Epithelial cell of proximal tubule (primary cell): ENCODE data around the gene AKR1D1. TPM values are rescaled to one million over a fixed set of nuclear protein-coding genes. Genes with fewer than 3 reads are reported as not detected.
"Not testable (repeated sequence)": the region's sequence is repeated elsewhere in the genome, so short reads cannot be mapped to it uniquely, and the experiment has no call there.

ENCODE experiments used
- DNase-seq: peaks from one replicate; pipeline ENCODE4 v3.0.0-alpha.2; 2011; ENCODE audit warnings: low read depth
- H3K4me3 ChIP-seq: 2 replicates; pipeline ENCODE4 v1.5.1; 2011; ENCODE audit warnings: low read depth, mild to moderate bottlenecking, low read length
- total RNA-seq: library from RNA; depleted of rRNA; stranded (reverse); fragments of >200 nt; gene quantifications from 2 replicates; pipeline ENCODE4 v1.2.3, GENCODE V29; 2015
- TF ChIP-seq, protein P1 (sequence below): conservative IDR thresholded peaks from 2 replicates; pipeline ENCODE4 v1.5.1; 2012; ENCODE audit warnings: low read depth, mild to moderate bottlenecking, low read length

AKR1D1 gene
- total RNA-seq, 1 donor from 2014 or later = not detected

GRCh38 chr7:138072726-138073125, 3.5 kb upstream of the AKR1D1 start:
- H3K4me3 ChIP-seq = no peak overlapping the region
- TF ChIP-seq, protein P1, sequence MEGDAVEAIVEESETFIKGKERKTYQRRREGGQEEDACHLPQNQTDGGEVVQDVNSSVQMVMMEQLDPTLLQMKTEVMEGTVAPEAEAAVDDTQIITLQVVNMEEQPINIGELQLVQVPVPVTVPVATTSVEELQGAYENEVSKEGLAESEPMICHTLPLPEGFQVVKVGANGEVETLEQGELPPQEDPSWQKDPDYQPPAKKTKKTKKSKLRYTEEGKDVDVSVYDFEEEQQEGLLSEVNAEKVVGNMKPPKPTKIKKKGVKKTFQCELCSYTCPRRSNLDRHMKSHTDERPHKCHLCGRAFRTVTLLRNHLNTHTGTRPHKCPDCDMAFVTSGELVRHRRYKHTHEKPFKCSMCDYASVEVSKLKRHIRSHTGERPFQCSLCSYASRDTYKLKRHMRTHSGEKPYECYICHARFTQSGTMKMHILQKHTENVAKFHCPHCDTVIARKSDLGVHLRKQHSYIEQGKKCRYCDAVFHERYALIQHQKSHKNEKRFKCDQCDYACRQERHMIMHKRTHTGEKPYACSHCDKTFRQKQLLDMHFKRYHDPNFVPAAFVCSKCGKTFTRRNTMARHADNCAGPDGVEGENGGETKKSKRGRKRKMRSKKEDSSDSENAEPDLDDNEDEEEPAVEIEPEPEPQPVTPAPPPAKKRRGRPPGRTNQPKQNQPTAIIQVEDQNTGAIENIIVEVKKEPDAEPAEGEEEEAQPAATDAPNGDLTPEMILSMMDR = no peak
- DNase-seq = no peak

DNA sequence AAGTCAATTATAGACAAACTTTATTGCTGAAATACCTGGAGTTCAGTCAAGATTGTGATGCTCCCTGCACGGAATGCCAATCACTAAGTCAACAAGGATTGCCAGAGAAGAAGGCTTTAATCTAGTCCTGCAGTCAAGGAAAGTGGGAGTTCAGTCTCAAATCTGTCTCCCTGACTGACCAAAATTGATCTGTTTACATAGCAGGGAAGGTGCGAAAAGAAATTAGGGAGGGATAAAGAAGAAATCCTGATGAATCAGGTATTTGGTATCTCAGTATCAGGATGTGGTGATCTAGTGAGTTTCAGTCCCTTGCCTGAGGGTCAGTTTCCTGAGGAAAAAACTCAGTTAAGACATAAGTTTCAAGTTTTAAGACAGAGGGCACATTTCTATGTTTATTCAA, 2.1 kb upstream of the AKR1D1 start:
- DNase-seq = no peak

GRCh38 chr7:138074540-138074939, 1.7 kb upstream of the AKR1D1 start:
- TF ChIP-seq, protein P1 = no peak
- DNase-seq = no peak
- H3K4me3 ChIP-seq = no peak overlapping the region

More for the DNA sequence above, 2.1 kb upstream of the AKR1D1 start:
- H3K4me3 ChIP-seq = no peak overlapping the region
- TF ChIP-seq, protein P1 = no peak

- TF ChIP-seq, protein P1 = no peak
- H3K4me3 ChIP-seq = no peak overlapping the region
- no peak for DNase-seq
Measured at GRCh38 chr7:138075350-138075749, 909 bp upstream of the AKR1D1 start.

DNA sequence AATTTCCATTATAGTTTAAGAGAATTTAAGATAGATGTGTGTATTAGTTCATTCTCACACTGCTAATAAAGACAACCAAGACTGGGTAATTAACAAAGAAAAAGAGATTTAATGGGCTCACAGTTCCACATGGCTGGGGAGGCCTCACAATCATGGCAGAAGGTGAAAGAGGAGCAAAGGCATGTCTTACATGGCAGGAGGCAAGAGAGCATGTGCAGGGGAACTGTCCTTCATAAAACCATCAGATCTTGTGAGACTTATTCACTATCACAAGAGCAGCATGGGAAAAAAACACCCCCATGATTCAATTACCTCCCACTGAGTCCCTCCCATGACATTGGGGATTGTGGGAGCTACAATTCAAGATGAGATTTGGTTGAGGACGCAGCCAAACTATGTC, 473 bp upstream of the AKR1D1 start:
- not testable (repeated sequence) for DNase-seq, H3K4me3 ChIP-seq

DNA sequence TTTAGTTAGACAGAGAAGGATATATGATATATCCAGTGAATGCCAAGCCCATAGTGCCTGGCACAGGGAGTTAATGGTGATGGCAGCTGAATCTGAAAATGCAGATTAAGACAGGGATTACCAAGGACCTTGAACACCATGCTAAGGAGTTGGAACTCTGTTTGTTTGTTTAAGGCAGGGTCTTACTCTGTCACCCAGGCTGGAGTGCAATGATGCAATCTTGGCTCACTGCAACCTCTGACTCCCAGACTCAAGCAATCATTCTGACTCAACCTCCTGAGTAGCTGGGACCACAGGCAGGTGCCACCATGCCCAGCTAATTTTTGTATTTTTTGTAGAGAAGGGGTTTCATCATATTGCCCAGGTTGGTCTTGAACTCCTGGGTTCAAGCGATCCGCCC, 1.6 kb downstream of the AKR1D1 start:
- DNase-seq = no peak
- no peak overlapping the region for H3K4me3 ChIP-seq
- TF ChIP-seq, protein P1 = no peak

DNA sequence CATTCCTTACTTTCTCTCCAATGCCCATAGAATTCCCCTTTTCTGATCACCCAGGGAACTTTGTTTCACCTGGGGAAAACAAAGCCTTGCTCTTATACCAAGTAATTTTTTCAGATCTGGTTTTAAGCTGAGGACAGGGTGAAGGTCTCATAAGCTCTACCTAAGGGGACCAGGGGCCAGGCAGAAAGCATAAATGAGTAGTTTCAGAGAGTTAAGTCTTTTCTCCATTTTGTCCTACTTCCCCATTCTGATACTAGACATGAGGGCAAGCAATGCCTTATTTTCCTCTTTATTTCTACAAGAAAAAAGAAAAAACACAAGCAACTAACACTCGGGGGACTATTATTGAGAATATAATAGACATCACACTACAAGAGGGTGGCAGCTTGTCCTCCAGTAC, 2.9 kb downstream of the AKR1D1 start:
- no peak overlapping the region for H3K4me3 ChIP-seq
- no peak for DNase-seq
- TF ChIP-seq, protein P1 = no peak

DNA sequence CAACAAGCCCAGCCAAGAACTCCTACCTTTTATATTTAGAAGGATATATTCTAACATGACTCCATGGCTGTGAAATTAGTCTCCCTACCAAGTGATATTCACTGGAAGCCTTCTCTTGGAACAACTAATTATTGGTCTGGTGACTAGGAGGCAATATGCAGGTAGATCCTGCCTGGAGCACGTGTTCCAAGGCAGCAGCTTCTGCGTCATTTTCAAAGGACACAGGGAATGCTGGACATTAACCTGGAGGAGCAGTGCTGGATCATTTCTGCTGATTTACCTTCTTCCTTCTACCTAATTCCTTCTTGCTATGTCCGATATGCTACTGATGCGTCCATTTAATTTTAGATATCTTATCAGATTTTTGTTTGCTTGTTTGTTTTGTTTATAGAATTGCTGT, 5.6 kb downstream of the AKR1D1 start:
- TF ChIP-seq, protein P1 = no peak
- no peak for DNase-seq
- H3K4me3 ChIP-seq = no peak overlapping the region
